ENCODE data around the gene LIME1.

DNA sequence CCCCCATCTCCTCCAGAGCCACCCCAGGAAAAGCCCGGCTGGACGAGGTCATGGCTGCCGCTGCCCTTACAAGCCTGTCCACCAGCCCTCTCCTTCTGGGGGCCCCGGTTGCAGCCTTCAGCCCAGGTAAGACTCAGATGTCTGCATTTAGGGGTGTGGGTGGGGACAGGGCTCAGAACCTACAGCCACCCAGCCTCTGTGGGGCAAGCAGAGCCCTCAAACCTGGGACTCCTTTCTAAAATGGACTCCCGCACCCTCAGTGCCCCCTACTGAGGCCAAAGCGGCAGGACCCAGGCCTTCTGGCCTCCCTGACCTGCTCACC is 4.9 kb downstream of the LIME1 start:
- TF ChIP-seq CTCF (IDR thresholded peaks at IDR 0.05) (no peak), EP300 (IDR thresholded peaks at IDR 0.05) (no peak)
